ENCODE measurements around the gene BSCL2.
A peak's percentile ranks its signal among the peaks of the same experiment; 100 is the strongest.

Gene BSCL2

DNA sequence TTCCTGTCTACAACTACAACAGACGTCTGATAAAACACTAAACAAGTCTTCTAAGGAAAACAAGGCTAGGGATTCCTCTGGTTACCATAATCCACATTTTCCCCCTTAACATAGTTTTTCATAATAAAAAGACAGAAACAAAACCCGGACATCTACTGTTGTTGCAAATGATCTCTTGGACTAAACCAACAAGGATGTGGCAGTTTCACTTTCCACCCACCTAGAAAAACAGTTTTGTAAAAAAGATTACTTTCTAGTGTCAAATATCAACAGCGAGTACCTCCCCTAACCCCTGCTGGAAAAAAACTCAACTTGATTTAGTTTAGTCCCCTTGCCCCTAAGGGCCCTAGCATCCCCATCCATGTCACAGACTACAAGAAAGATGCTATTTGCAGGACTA lies 5.6 kb upstream of the BSCL2 start:
- TF ChIP-seq EZH2phosphoT487 (IDR thresholded peaks at IDR 0.05; ENCODE audit: low read depth), result no peak
- TF ChIP-seq, protein P1, sequence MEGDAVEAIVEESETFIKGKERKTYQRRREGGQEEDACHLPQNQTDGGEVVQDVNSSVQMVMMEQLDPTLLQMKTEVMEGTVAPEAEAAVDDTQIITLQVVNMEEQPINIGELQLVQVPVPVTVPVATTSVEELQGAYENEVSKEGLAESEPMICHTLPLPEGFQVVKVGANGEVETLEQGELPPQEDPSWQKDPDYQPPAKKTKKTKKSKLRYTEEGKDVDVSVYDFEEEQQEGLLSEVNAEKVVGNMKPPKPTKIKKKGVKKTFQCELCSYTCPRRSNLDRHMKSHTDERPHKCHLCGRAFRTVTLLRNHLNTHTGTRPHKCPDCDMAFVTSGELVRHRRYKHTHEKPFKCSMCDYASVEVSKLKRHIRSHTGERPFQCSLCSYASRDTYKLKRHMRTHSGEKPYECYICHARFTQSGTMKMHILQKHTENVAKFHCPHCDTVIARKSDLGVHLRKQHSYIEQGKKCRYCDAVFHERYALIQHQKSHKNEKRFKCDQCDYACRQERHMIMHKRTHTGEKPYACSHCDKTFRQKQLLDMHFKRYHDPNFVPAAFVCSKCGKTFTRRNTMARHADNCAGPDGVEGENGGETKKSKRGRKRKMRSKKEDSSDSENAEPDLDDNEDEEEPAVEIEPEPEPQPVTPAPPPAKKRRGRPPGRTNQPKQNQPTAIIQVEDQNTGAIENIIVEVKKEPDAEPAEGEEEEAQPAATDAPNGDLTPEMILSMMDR (IDR thresholded peaks at IDR 0.05; ENCODE audit: low read depth, low read length), result no peak
- peaks cover 80% of the 10 kb centered on the region for H3K36me3 ChIP-seq (replicated peaks; ENCODE audit: low read depth, low read length)
- H3K79me2 ChIP-seq (ENCODE audit: low read length), result peaks cover 34% of the 10 kb centered on the region
- peaks cover 16% of the 10 kb centered on the region for H3K4me1 ChIP-seq (ENCODE audit: low read length)
- no peaks in the 10 kb centered on the region for H3K9me3 ChIP-seq (ENCODE audit: insufficient read depth, low read length)
- H3K4me2 ChIP-seq (ENCODE audit: low read length), result no peak overlapping the region
- H4K20me1 ChIP-seq (ENCODE audit: insufficient read depth, low read length), result no peaks in the 10 kb centered on the region
- H2AFZ ChIP-seq (ENCODE audit: low read depth, low read length), result no peak overlapping the region
- no peak overlapping the region for H3K9ac ChIP-seq (ENCODE audit: low read length)
- H3K4me3 ChIP-seq (ENCODE audit: low read length), result no peak overlapping the region
- no peaks in the 10 kb centered on the region for H3K27me3 ChIP-seq (ENCODE audit: low read depth, low read length)
- peak overlapping the region; percentile 21 for H3K27ac ChIP-seq (ENCODE audit: low read length)

DNA sequence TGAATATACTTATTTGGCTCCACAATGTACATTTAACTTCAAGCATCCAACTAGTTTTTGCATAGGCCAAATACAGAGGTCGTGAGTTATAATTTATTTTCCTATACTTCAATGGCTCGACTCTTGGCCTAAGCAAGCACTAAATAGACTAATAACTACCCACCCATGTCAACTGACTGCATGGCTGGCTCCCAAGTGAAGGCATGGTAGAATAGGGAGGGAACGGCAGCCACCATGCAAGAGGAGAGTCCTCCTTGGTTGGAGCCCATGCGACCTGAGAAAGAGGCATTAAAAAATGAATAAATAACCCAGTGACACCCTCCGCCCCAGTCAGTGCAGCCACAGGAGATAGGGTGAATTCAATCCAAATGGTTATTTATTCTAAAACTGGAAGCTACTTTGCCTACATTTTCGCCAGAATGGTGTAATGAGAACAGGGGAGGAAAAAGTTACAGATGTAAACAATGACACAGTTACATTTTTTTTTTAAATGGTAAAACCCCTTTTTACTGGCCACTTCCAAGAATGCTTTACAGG lies 5.1 kb upstream of the BSCL2 start:
- no peak overlapping the region for H3K4me3 ChIP-seq (ENCODE audit: low read length)
- H3K27ac ChIP-seq (ENCODE audit: low read length), result peak overlapping the region; percentile 21; the same call in 1 of the 2 replicates

DNA sequence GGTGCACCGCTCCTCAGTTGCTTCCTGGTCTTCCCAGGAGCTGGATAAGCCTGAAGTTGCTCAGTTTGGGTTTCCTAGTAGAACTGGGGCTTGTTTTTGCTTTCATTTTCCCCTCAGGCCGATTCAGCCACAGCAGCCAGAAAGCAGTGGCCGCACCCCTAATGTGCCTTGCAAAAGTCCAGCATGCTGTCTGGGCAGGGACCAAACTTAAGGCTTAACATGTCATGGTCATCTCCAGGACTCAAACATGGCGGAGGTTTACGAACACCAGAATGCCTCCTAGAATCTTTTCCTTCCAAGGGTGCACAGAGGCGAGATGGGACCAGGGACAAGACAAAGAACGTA lies 2.7 kb upstream of the BSCL2 start:
- Histone ChIP-seq H3K27ac (ENCODE audit: low read length) (peak overlapping the region; percentile 84), H3K4me1 (ENCODE audit: low read length) (peaks cover 28% of the 10 kb centered on the region), H3K4me2 (ENCODE audit: low read length) (peak overlapping the region; percentile 89), H3K79me2 (ENCODE audit: low read length) (peaks cover 23% of the 10 kb centered on the region), H3K4me3 (ENCODE audit: low read length) (peak overlapping the region; percentile 81), H3K27me3 (ENCODE audit: low read depth, low read length) (no peaks in the 10 kb centered on the region), H2AFZ (ENCODE audit: low read depth, low read length) (peak overlapping the region; percentile 63; the same call in 1 of the 2 replicates), H3K9me3 (ENCODE audit: insufficient read depth, low read length) (no peaks in the 10 kb centered on the region), H3K9ac (ENCODE audit: low read length) (peak overlapping the region; percentile 78), H4K20me1 (ENCODE audit: insufficient read depth, low read length) (no peaks in the 10 kb centered on the region), H3K36me3 (replicated peaks; ENCODE audit: low read depth, low read length) (peaks cover 66% of the 10 kb centered on the region)
- TF ChIP-seq, protein P1 (IDR thresholded peaks at IDR 0.05; ENCODE audit: low read depth, low read length), result no peak
- no peak for TF ChIP-seq EZH2phosphoT487 (IDR thresholded peaks at IDR 0.05; ENCODE audit: low read depth)

More for the DNA sequence above, 5.1 kb upstream of the BSCL2 start:
- Histone ChIP-seq H4K20me1 (ENCODE audit: insufficient read depth, low read length) (no peaks in the 10 kb centered on the region), H2AFZ (ENCODE audit: low read depth, low read length) (no peak overlapping the region), H3K9ac (ENCODE audit: low read length) (no peak overlapping the region), H3K4me1 (ENCODE audit: low read length) (peaks cover 16% of the 10 kb centered on the region), H3K36me3 (replicated peaks; ENCODE audit: low read depth, low read length) (peaks cover 79% of the 10 kb centered on the region), H3K9me3 (ENCODE audit: insufficient read depth, low read length) (no peaks in the 10 kb centered on the region), H3K79me2 (ENCODE audit: low read length) (peaks cover 29% of the 10 kb centered on the region), H3K4me2 (ENCODE audit: low read length) (no peak overlapping the region), H3K27me3 (ENCODE audit: low read depth, low read length) (no peaks in the 10 kb centered on the region)
- TF ChIP-seq, protein P1 (IDR thresholded peaks at IDR 0.05; ENCODE audit: low read depth, low read length), result no peak
- TF ChIP-seq EZH2phosphoT487 (IDR thresholded peaks at IDR 0.05; ENCODE audit: low read depth), result no peak

DNA sequence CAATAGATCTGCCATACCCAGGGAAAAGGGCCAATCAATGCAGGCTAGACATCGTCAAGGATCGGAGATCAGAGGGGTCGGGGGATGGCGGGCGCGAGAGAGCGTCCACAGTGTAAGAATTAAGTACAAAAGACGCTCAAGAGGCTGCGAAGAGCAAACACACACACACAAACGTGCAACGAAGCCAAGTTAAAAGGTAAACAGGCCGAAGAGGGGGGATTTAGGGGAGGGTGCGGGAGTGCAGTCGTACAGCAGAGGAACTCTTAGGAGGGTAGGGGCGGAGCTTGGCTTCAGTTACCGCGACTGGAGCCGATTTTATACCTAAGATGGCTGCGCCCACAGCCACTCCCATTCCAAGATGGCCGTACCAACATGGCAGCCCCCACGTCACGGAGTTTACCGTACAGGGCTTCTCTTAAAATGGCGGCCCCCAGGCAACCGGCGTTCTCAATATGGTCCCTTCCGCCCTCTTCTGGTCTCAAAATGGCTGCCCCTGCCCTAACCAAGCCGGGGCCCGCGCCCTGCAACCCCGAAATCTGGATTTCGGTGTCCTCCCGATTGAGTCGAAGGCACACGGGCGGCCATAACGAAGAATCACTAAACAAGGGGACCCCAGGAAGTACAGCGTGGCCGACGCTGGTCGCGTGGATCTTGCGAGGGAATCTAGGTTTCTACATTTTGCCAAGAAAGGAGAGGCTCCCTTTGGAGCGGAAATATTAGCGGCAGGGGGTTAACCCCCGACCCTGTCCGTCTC lies 2.2 kb upstream of the BSCL2 start:
- Histone ChIP-seq H3K27me3 (ENCODE audit: low read depth, low read length) (no peaks in the 10 kb centered on the region), H3K4me2 (ENCODE audit: low read length) (peak overlapping the region; percentile 89), H3K4me3 (ENCODE audit: low read length) (peak overlapping the region; percentile 81), H4K20me1 (ENCODE audit: insufficient read depth, low read length) (no peaks in the 10 kb centered on the region), H3K36me3 (replicated peaks; ENCODE audit: low read depth, low read length) (peaks cover 65% of the 10 kb centered on the region), H2AFZ (ENCODE audit: low read depth, low read length) (peak overlapping the region; percentile 63; the same call in 1 of the 2 replicates), H3K27ac (ENCODE audit: low read length) (peak overlapping the region; percentile 84), H3K9me3 (ENCODE audit: insufficient read depth, low read length) (no peaks in the 10 kb centered on the region), H3K9ac (ENCODE audit: low read length) (peak overlapping the region; percentile 80), H3K4me1 (ENCODE audit: low read length) (peaks cover 28% of the 10 kb centered on the region), H3K79me2 (ENCODE audit: low read length) (peaks cover 19% of the 10 kb centered on the region)
- TF ChIP-seq, protein P1 (IDR thresholded peaks at IDR 0.05; ENCODE audit: low read depth, low read length), result no peak
- TF ChIP-seq EZH2phosphoT487 (IDR thresholded peaks at IDR 0.05; ENCODE audit: low read depth), result no peak
